GM19438 (cell line): Measurements from ENCODE around the gene ZFHX3.

ENCODE experiments used
- ATAC-seq: cut with Tn5 transposase; IDR thresholded peaks from one replicate; pipeline ENCODE4 v1.9.1; 2021; ENCODE audit warnings: low read depth; ENCODE audit not compliant: unreplicated experiment

ZFHX3 gene

GRCh38 chr16:72859581-72859980, 188.3 kb downstream of the ZFHX3 start:
- ATAC-seq = no peak

GRCh38 chr16:72858665-72859493, 189.0 kb downstream of the ZFHX3 start:
- ATAC-seq = no peak

GRCh38 chr16:72857834-72858664, 189.9 kb downstream of the ZFHX3 start:
- ATAC-seq = no peak

DNA sequence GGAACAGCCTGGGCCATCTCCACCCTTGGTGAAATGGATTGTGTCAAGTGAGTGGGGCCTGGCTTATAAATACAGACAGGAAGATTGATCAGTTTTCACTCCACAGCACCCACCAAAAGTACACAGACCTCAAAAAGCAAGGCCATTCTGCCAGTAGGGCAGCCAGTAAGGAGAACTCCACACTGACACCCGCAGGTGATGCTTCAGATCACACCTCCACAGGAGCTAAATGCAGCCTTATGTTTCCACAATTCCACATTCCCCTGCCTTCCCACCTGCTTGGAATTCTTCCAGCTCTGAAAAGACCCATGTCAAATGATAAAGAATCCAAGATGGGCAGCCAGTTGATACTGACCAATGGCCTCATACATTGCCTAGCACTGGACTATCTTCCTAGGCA, 191.1 kb downstream of the ZFHX3 start:
- ATAC-seq = no peak

- ATAC-seq = no peak
Measured at GRCh38 chr16:72854267-72854959, 193.5 kb downstream of the ZFHX3 start.

DNA sequence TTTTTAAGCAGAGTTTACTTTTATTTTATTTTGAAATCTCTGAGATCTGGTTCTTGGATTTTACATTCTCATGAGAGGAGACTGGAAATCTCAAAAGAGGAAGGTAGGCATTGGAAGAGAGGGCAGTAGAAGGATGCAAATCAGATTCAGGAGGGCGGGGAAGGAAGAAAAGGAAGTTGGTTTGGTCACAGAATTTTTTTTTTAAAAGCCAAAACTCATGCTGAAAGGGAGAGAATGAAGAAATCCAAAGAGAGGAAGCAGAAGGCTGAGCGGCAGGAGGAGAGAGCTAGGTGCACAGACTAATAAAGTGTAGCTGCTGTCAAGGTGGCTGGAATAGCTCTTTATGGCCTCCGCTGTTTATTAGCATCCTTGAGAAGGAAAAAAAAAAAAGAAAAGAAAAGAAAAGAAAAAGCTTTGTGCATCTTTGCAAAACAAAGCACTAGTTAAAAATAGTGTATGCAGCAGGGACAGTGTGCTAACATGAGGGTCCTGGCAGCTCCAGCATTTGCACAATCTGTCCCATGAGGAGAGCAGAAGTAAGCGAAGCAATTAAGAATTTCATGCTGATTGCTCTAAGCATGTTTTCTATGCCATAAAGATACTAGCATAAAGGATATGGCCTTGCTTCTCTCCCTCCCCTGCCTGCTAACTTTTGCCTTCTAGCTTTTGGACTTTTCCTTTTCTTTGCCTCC, 194.2 kb downstream of the ZFHX3 start:
- no peak for ATAC-seq

DNA sequence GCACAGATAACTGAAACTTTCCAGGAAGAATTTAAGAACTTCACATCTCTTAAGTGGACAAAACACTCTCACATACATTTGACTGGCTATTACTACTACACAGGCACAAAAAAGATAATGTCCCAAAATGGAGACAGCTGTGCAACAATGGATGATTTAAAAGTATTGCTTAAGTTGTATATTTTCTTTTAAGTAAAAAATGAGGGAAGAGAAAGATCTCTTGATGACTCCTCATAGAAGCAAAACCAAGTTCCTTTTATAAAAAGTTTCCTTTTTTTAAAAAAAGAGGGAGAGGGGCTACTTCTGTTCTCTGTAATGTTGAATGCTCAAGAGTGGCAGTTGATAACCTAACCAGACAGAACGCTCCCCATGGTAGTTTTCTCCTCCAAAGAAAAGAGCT, 195.5 kb downstream of the ZFHX3 start:
- ATAC-seq = no peak

- no peak for ATAC-seq
Measured at GRCh38 chr16:72850853-72851252, 197.1 kb downstream of the ZFHX3 start.

DNA sequence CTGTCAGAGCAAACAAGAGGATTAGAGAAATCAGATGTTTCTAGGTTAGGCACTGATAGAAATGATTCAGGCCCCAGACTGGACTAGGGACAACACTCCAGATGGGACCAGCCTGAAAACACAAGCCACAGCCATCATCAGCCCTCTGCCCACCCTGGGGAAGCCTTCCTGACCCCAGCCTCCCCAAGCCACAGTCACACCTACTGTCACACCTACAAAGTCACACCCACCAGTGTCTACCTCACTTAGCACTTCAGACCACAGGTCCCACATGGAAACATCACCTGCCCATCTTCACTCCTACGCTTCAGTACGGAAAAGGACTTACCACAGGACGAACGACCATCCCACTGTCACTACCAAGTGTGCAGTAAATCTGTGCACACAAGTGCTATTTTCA, 197.9 kb downstream of the ZFHX3 start:
- ATAC-seq = no peak

- ATAC-seq = no peak
Measured at GRCh38 chr16:72848759-72849664, 198.9 kb downstream of the ZFHX3 start.

- no peak for ATAC-seq
Measured at GRCh38 chr16:72848028-72848400, 199.9 kb downstream of the ZFHX3 start.

GRCh38 chr16:72847187-72848027, 200.5 kb downstream of the ZFHX3 start:
- no peak for ATAC-seq

DNA sequence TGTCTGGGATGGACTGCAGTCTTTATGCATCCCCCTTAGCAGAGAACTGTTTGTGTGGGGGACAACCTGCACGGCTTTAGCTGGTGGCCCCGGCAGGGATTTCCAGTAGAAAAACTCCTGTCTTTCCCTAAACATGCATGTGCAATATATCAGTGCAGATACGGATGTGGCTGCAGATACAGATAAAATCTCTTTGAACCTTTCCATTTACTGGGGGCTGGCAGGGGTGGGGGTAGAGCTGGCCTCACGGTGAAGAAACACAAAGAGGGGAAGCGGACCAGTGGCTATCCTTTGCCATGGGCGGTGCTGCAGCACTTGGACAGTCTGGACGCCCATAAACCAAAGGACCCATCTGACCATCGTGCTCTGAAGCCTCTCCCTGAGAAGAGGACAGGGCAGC, 201.3 kb downstream of the ZFHX3 start:
- ATAC-seq = no peak

DNA sequence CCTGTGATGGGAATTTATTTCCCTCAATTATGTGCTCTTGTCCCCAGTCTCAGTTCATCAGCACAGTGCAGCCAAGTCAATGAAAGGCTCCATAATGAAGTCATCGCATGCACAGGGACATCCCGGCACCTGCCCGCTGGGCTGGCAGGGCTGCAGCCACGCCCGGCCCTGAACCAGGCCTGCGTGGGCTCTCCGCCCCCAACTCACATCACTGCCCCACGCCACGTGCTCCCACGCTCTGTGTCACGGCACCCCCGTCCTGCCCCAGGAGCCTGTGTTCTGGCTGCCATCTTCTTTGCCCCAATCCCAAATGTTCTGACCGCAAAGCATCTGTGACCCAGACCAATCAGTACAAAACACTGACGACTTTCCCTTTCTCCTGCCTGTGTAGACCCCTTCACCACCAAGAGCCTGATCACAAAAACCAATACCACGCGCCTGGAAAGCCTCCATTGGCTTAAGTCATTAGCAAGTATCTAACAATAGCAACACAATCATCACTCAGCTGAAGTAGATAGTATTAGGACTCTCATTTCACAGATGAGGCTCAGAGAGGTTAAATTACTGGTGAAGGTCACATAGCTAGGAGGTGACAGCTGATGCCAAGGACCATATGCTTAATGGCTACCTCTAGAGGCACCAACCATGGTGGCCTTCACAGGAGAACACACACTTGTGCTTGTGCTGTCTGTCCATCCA, 202.5 kb downstream of the ZFHX3 start:
- ATAC-seq = no peak

- ATAC-seq = no peak
Measured at GRCh38 chr16:72844225-72844920, 203.6 kb downstream of the ZFHX3 start.

DNA sequence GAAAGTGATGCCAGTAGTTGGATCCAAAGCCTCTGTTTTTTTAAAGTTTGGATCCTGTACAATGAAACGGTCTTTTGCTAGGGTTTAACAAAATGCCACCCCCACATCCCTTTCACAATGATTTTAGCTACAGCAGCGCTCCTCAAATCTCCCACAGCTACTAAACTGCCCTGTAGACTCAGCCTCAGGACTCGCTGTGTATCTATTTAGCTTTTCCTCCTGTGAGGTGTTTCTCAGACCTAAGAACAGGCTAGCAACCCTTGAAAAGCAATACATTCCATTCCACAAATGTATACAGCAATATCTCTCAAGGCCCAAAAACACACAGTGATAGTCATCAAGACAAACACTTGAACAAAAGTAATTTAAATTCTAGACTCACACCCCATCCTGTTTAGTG, 206.4 kb downstream of the ZFHX3 start:
- ATAC-seq = no peak

DNA sequence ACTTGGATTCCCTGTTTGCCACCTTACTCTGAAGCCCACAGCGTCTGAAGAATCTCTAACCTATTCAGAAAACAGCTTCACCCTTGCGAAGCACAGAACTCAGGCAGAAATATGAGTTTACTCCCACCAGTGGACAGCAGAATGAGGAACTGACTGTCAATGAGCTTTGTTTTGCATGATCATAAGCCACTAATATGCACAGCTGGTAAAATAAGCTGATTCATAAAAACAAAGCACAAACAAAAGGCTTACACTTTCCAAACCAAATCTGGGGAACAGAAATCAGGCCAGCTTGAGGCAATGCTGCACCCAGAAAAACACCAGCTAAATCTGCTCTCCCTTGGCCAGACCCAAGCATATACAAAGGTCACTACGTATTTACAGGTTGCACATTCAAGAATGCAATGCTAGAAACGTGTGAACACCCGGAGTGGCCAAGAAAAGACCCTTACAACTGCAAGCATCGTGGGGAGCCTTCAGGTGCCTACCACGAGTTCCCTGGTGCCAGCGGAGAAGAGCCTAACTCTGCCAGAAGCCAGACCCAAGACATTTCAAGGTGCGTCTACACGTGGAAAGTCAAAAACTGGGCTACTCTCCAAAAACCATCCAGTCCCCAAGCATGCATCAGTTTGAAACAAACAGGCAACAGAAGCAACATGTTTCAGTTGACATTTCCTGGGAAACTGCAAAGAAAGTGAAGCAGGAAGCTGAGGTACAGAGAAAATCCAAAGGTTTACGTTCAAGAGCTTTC, 207.1 kb downstream of the ZFHX3 start:
- ATAC-seq = no peak
